DND-41 (cell line): ENCODE measurements around the gene C1orf56.

Experiments used
- ATAC-seq: fragments of 200-7000 bp; cut with Tn5 transposase; 3 replicates; pipeline ENCODE4 v1.9.1; 2021; ENCODE audit warnings: low read depth; ENCODE audit not compliant: insufficient read depth
- DNase-seq: peaks from one replicate; pipeline ENCODE4 v3.0.0-alpha.2; 2020
- H2AFZ ChIP-seq: 2 replicates; pipeline ENCODE4 v1.6.0; 2012; ENCODE audit warnings: low read depth, low read length
- H3K27ac ChIP-seq: 2 replicates; pipeline ENCODE4 v1.5.1; 2012; ENCODE audit warnings: low read length, inconsistent platforms
- H3K27me3 ChIP-seq: fragments of 200-600 bp; sonication (generic); 2 replicates; pipeline ENCODE4 v1.6.0; 2012; ENCODE audit warnings: low read length, mild to moderate bottlenecking, inconsistent platforms; ENCODE audit not compliant: insufficient read depth, poor library complexity
- H3K36me3 ChIP-seq: 2 replicates; pipeline ENCODE4 v1.5.1; 2012; ENCODE audit warnings: low read length, inconsistent platforms; ENCODE audit not compliant: insufficient read depth
- H3K4me1 ChIP-seq: 2 replicates; pipeline ENCODE4 v1.5.1; 2012; ENCODE audit warnings: mild to moderate bottlenecking, low read length; ENCODE audit not compliant: insufficient read depth
- H3K4me2 ChIP-seq: 2 replicates; pipeline ENCODE4 v1.6.0; 2012; ENCODE audit warnings: mild to moderate bottlenecking, moderate library complexity, low read length, inconsistent platforms; ENCODE audit not compliant: insufficient read depth
- H3K4me3 ChIP-seq, 2 experiments: fragments of 200-600 bp in 1 of 2; shearing (Covaris generic) in 1 of 2; 2 replicates each; pipeline ENCODE4 v1.5.1; 2012 to 2016; ENCODE audit warnings: inconsistent platforms in 2 of 2, low read length in 2 of 2, mild to moderate bottlenecking in 2 of 2, low read depth in 1 of 2, moderate library complexity in 1 of 2
- H3K79me2 ChIP-seq: 2 replicates; pipeline ENCODE4 v1.6.0; 2012; ENCODE audit warnings: low read length, inconsistent platforms; ENCODE audit not compliant: insufficient read depth
- H3K9ac ChIP-seq: 2 replicates; pipeline ENCODE4 v1.6.0; 2012; ENCODE audit warnings: low read depth, mild to moderate bottlenecking, inconsistent platforms, low read length, moderate library complexity
- H3K9me3 ChIP-seq: 2 replicates; pipeline ENCODE4 v1.5.1; 2012; ENCODE audit warnings: low read length, moderate library complexity, mild to moderate bottlenecking, inconsistent platforms; ENCODE audit not compliant: insufficient read depth, severe bottlenecking
- H4K20me1 ChIP-seq: 2 replicates; pipeline ENCODE4 v1.6.0; 2012; ENCODE audit warnings: low read length; ENCODE audit not compliant: insufficient read depth
- CTCF ChIP-seq: IDR thresholded peaks from 2 replicates; pipeline ENCODE4 v1.5.1; 2012; ENCODE audit warnings: borderline replicate concordance, low read length, moderate library complexity, mild to moderate bottlenecking; ENCODE audit not compliant: poor library complexity, severe bottlenecking; ENCODE audit errors: extremely low read depth
- EZH2 ChIP-seq: IDR thresholded peaks from 3 replicates; pipeline ENCODE4 v1.6.1; 2012; ENCODE audit warnings: borderline replicate concordance, low read depth, mild to moderate bottlenecking, moderate library complexity, low read length, inconsistent platforms; ENCODE audit not compliant: severe bottlenecking

C1orf56 gene

GRCh38 chr1:151024540-151025146, 22.9 kb upstream of the C1orf56 start:
- Histone ChIP-seq H3K4me1 (no peaks in the 10 kb centered on the region), H3K9ac (no peak overlapping the region), H3K9me3 (no peaks in the 10 kb centered on the region), H3K79me2 (no peaks in the 10 kb centered on the region), H2AFZ (no peak overlapping the region), H3K27me3 (no peaks in the 10 kb centered on the region), H3K36me3 (peaks cover 51% of the 10 kb centered on the region), H4K20me1 (no peaks in the 10 kb centered on the region), H3K4me2 (no peak overlapping the region), H3K4me3 (no peak overlapping the region), H3K27ac (no peak overlapping the region)
- DNase-seq (peak; percentile 80), ATAC-seq (peak; percentile 98)
- TF ChIP-seq EZH2 (no peak), CTCF (peak; percentile 91)

- Histone ChIP-seq H3K36me3 (peaks cover 58% of the 10 kb centered on the region), H4K20me1 (no peaks in the 10 kb centered on the region), H3K9ac (no peak overlapping the region), H3K79me2 (no peaks in the 10 kb centered on the region), H3K27me3 (no peaks in the 10 kb centered on the region), H2AFZ (no peak overlapping the region), H3K27ac (no peak overlapping the region), H3K4me3 (no peak overlapping the region), H3K4me1 (no peaks in the 10 kb centered on the region), H3K4me2 (no peak overlapping the region), H3K9me3 (no peaks in the 10 kb centered on the region)
- ATAC-seq (no peak), DNase-seq (no peak)
- TF ChIP-seq EZH2 (no peak), CTCF (no peak)
These were observed 21.1 kb upstream of the C1orf56 start for GRCh38 chr1:151026460-151026859.

- no peak for DNase-seq
- no peaks in the 10 kb centered on the region for H3K27me3 ChIP-seq
- H3K27ac ChIP-seq = no peak overlapping the region
- no peak overlapping the region for H3K9ac ChIP-seq
- H3K9me3 ChIP-seq = no peaks in the 10 kb centered on the region
- no peak overlapping the region for H3K4me3 ChIP-seq
- no peak overlapping the region for H3K4me2 ChIP-seq
- no peaks in the 10 kb centered on the region for H3K79me2 ChIP-seq
- no peaks in the 10 kb centered on the region for H4K20me1 ChIP-seq
- no peak overlapping the region for H2AFZ ChIP-seq
- TF ChIP-seq EZH2 (no peak), CTCF (no peak)
- no peak for ATAC-seq
- no peaks in the 10 kb centered on the region for H3K4me1 ChIP-seq
- peaks cover 57% of the 10 kb centered on the region for H3K36me3 ChIP-seq
These were observed 15.4 kb upstream of the C1orf56 start for GRCh38 chr1:151032164-151032563.

GRCh38 chr1:151035167-151035566, 12.4 kb upstream of the C1orf56 start:
- Histone ChIP-seq H3K9me3 (no peaks in the 10 kb centered on the region), H3K27ac (no peak overlapping the region), H3K4me1 (no peaks in the 10 kb centered on the region), H3K36me3 (peaks cover 37% of the 10 kb centered on the region), H3K4me3 (no peak overlapping the region), H2AFZ (no peak overlapping the region), H3K4me2 (no peak overlapping the region), H3K27me3 (no peaks in the 10 kb centered on the region), H3K79me2 (no peaks in the 10 kb centered on the region), H4K20me1 (no peaks in the 10 kb centered on the region), H3K9ac (no peak overlapping the region)
- ATAC-seq (no peak), DNase-seq (no peak)
- no peak for TF ChIP-seq CTCF
- no peak for TF ChIP-seq EZH2
